ENCODE results near the gene C8G. TPM values are rescaled to one million over a fixed set of nuclear protein-coding genes. Genes with fewer than 3 reads are reported as not detected.

The C8G gene
- total RNA-seq, 6 donors from 2014 or later = 1.8 to 4.4 (median 2.1) TPM; not detected in 3

GRCh38 chr9:136920734-136921231 lies 24.3 kb upstream of the C8G start:
- no peaks in the 10 kb centered on the region for H3K4me1 ChIP-seq
- no peak for ATAC-seq (ENCODE audit: low FRiP score in 2 of 2)
- no peak overlapping the region for H3K4me3 ChIP-seq
- H3K27me3 ChIP-seq = no peaks in the 10 kb centered on the region
- WGBS, 2 donors = 97 to 100% methylated on average over 8 to 14 of the region's 14 CpGs
- TF ChIP-seq CTCF (IDR thresholded peaks at IDR 0.05) (no peak), POLR2AphosphoS5 (IDR thresholded peaks at IDR 0.05) (no peak), EP300 (IDR thresholded peaks at IDR 0.05) (no peak), POLR2A (IDR thresholded peaks at IDR 0.05) (no peak)
- H3K27ac ChIP-seq = no peak overlapping the region
- no peaks in the 10 kb centered on the region for H3K9me3 ChIP-seq
- DNase-seq = no peak
- peaks cover 6 to 80% (median 51%) of the 10 kb centered on the region in 4 donors for H3K36me3 ChIP-seq

GRCh38 chr9:136921307-136921706 lies 23.7 kb upstream of the C8G start:
- no peaks in the 10 kb centered on the region for H3K27me3 ChIP-seq
- H3K4me3 ChIP-seq = no peak overlapping the region
- H3K9me3 ChIP-seq = no peaks in the 10 kb centered on the region
- H3K27ac ChIP-seq = no peak overlapping the region
- H3K36me3 ChIP-seq = peaks cover 6 to 80% (median 53%) of the 10 kb centered on the region in 4 donors
- WGBS, 2 donors = 97 to 100% methylated on average over 1 to 9 of the region's 11 CpGs
- ATAC-seq (ENCODE audit: low FRiP score in 2 of 2) (no peak), DNase-seq (peak in 1 of 2 donors; percentile 50)
- TF ChIP-seq EP300 (IDR thresholded peaks at IDR 0.05) = no peak
- TF ChIP-seq POLR2A (IDR thresholded peaks at IDR 0.05) = no peak
- TF ChIP-seq POLR2AphosphoS5 (IDR thresholded peaks at IDR 0.05) = no peak
- no peak for TF ChIP-seq CTCF (IDR thresholded peaks at IDR 0.05)
- no peaks in the 10 kb centered on the region for H3K4me1 ChIP-seq

- Histone ChIP-seq H3K4me1 (no peaks in the 10 kb centered on the region), H3K4me3 (no peak overlapping the region), H3K27me3 (no peaks in the 10 kb centered on the region), H3K27ac (no peak overlapping the region), H3K9me3 (no peaks in the 10 kb centered on the region), H3K36me3 (peaks cover 6 to 80% (median 53%) of the 10 kb centered on the region in 4 donors)
- DNase-seq = peak in 1 of 2 donors; percentile 63
- 79 to 93% methylated on average over 9 to 10 of the region's 10 CpGs for WGBS, 2 donors
- ATAC-seq (ENCODE audit: low FRiP score in 2 of 2) = no peak
- TF ChIP-seq EP300 (IDR thresholded peaks at IDR 0.05) = no peak
- no peak for TF ChIP-seq CTCF (IDR thresholded peaks at IDR 0.05)
- no peak for TF ChIP-seq POLR2A (IDR thresholded peaks at IDR 0.05)
- TF ChIP-seq POLR2AphosphoS5 (IDR thresholded peaks at IDR 0.05) = no peak
Observed at GRCh38 chr9:136921718-136922117, 23.3 kb upstream of the C8G start.

GRCh38 chr9:136922540-136922939 lies 22.5 kb upstream of the C8G start:
- H3K4me3 ChIP-seq = no peak overlapping the region
- DNase-seq = peak in 1 of 2 donors; percentile 46
- ATAC-seq (ENCODE audit: low FRiP score in 2 of 2) = no peak
- H3K4me1 ChIP-seq = no peaks in the 10 kb centered on the region
- WGBS, 2 donors = 93 to 94% methylated on average over 17 to 19 of the region's 19 CpGs
- no peak overlapping the region for H3K27ac ChIP-seq
- H3K9me3 ChIP-seq = no peaks in the 10 kb centered on the region
- no peak for TF ChIP-seq POLR2AphosphoS5 (IDR thresholded peaks at IDR 0.05)
- no peak for TF ChIP-seq POLR2A (IDR thresholded peaks at IDR 0.05)
- TF ChIP-seq CTCF (IDR thresholded peaks at IDR 0.05) = no peak
- TF ChIP-seq EP300 (IDR thresholded peaks at IDR 0.05) = no peak
- peaks cover 6 to 78% (median 52%) of the 10 kb centered on the region in 4 donors for H3K36me3 ChIP-seq
- H3K27me3 ChIP-seq = no peaks in the 10 kb centered on the region

- Histone ChIP-seq H3K27ac (no peak overlapping the region), H3K27me3 (no peaks in the 10 kb centered on the region), H3K4me3 (no peak overlapping the region), H3K4me1 (peaks cover 0 to 6% (median 0%) of the 10 kb centered on the region in 4 donors), H3K36me3 (peaks cover 6 to 68% (median 48%) of the 10 kb centered on the region in 4 donors), H3K9me3 (no peaks in the 10 kb centered on the region)
- ATAC-seq (ENCODE audit: low FRiP score in 2 of 2) (no peak), DNase-seq (peak in 1 of 2 donors; percentile 68)
- WGBS, 2 donors = 95 to 97% methylated on average over 13 to 19 of the region's 19 CpGs
- TF ChIP-seq EP300 (IDR thresholded peaks at IDR 0.05) (no peak), CTCF (IDR thresholded peaks at IDR 0.05) (no peak), POLR2A (IDR thresholded peaks at IDR 0.05) (no peak), POLR2AphosphoS5 (IDR thresholded peaks at IDR 0.05) (no peak)
Observed at GRCh38 chr9:136923881-136924280, 21.2 kb upstream of the C8G start.

Measured in upper lobe of left lung (tissue), 6 donors.